GM19455 (cell line): Measurements from ENCODE around the gene GATA5.
"Not testable (repeated sequence)": the region's sequence is repeated elsewhere in the genome, so short reads cannot be mapped to it uniquely, and the experiment has no call there.

ENCODE experiments used
- ATAC-seq: cut with Tn5 transposase; IDR thresholded peaks from one replicate; pipeline ENCODE4 v1.9.1; 2021; ENCODE audit not compliant: unreplicated experiment

GATA5 gene

DNA sequence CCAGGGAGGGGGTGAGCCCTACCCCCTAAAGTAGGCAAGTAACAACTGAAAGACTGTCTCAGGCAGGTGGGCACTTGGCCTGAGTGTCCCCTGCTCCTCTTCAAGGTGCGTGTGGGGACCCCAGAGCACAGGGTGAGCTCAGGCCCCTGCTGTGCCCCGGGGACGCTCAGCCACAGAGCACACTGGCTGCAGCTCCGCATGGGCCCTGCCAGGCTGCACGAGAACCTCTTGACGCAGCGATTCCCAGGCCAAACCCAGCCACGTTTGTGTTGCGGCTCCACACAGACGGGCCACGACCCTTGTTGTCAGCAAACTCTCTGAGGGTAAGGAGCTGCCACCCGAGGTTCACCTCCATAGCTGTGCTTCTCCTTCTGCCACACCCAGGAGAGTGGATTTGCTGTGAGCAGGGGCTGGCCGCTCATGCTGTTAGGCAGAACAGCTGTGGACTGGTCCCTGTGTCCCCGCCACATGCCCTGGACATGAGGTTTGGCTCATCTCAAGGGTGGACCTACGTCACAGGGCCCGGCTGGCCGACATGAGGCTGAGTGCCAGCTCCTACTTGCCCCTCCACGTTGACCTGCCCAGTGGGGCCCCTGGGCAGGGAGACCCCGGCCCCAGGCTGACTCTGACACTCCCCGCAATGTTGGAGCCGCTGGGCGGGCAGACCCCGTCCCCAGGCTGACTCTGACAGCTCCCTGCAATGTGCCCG is 29.7 kb upstream of the GATA5 start:
- ATAC-seq, result no peak

DNA sequence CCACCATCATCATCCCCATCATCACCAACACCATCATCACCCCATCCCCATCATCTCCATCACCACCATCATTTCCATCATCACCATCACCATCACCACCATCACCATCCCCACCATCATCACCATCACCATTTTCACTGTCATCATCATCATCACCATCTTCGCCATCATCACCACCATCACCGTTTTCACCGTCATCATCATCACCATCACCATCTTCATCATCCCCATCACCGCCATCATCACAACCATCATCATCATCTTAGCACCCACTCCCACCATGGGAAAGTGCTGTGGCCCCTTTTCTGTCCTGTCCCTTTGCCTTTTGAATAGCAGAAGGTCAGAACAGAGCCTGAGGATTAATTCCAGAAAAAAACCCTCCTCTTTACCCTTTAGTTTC is 28.5 kb upstream of the GATA5 start:
- no peak for ATAC-seq

DNA sequence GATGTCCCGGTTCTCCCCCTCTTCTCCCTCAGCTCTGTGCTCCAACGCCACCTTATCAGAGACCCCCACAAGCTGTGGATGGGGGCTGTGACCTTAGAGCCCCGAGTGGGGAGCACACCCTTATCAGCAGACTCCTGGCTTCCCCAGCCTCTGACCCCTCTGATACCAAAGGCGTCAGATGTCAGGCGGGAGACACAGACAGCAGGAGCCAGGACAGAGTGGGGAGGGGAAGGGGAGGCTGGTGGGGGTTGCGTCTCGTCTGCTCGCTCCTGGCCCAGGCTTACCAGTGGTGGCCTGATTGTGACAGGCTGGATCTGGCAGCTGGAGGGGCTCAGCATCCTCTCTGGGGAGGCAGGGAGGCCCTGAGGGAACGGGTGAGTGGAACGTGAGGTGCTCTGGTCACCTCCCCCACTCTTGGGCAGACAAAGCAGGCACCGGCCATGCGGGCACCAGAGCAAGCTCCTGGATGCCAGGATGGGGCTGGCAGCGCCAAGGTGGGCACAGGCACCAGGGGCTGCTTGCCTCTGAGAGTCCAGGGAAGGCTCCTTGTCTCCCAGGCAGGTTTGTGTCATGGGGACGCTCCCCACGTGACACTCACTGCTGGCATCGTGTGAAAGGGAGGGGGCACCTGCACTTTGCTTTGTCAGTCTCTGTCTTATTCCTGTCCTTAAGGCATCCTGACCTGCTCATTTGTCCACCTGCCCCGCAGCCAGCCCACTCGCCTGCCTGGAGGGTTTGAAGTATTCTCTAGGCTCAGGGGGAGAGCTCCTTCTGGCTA is 27.8 kb upstream of the GATA5 start:
- no peak for ATAC-seq

DNA sequence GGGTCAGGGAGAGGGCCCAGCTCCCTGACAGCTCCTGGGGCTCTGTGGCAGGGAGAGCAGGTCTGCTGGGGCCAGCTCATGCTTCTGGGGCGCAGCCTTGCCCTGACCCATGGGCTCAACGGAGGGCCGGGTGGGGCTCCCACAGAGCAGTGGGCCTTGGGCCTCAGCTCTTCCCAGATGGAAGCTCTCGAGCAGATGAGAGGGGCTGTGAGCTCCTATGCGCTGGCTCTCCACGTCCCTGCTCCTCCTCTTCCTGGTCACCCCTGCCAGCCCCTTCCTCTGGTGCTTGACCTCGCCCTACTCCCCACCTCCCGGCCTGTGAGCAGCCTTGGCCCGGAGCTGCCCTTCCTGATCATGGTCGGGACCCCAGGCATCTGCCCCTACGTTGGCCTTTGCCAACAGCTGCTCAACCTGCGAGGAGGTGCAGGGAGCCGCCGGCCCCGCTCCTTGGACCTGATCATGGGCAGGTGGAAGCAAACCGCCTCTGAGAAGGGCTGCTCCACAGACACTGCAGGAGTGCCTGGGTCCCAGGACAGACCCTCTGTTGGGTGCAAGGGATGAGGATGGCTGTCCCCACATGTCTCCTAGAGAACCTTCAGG is 26.8 kb upstream of the GATA5 start:
- no peak for ATAC-seq

DNA sequence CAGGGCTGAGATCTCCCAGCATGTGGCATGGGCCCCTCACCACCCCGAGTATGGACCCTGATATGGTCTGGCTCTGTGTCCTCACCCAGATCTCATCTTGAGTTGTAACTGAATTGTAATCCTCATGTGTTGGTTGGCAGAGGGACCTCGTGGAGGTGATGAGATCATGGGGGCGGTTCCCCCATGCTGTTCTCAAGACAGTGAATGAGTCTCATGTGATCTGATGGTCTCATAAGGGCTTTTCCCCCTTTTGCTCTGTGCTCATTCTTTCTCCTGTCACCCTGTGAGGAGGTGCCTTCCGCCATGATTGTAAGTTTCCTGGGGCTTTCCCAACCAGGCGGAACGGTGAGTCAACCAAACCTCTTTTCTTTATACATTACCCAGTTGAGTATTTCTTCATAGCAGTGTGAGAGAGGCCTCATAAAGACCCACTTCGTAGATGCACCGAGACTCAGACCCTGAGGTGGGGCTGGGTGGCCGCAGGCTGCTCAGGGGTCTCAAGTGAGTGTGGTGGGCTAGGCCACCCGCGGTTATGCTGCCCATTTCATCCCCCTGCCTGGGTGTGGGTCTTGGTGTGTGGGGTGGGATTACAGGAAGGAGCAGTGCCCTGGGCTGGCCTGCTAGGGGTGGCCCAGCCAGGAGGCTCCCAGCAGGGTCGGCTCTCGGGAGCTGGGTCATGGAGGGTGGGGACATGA is 26.2 kb upstream of the GATA5 start:
- ATAC-seq, result no peak

DNA sequence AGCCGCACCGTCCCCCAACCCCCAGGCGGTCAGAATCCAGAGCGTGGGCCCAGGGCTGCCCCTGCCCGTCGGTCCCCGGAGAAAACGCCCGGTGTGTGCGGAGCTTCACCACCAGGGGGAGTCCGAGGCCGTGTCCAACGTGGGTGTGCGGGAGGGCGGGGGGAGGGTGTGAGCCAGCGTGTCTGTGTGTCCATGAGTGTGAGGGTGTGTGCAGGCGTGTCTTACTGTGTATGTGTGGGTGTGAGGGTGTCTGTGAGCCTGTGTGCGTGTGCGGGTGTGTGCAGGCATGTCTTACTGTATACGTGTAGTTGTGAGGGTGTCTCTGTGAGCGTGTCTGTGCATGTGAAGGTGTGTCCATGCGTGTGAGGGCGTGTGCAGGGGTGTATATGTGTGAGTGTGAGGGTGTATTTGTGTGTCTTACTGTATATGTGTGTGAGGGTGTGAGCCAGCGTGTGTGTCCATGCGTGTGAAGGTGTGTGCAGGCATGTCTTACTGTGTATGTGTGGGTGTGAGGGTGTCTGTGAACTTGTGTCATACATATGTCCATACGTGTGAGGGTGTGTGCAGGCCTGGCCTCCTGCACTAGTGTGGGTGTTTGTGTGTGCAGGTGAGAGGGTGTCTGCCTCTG is 24.6 kb upstream of the GATA5 start:
- ATAC-seq, result no peak

DNA sequence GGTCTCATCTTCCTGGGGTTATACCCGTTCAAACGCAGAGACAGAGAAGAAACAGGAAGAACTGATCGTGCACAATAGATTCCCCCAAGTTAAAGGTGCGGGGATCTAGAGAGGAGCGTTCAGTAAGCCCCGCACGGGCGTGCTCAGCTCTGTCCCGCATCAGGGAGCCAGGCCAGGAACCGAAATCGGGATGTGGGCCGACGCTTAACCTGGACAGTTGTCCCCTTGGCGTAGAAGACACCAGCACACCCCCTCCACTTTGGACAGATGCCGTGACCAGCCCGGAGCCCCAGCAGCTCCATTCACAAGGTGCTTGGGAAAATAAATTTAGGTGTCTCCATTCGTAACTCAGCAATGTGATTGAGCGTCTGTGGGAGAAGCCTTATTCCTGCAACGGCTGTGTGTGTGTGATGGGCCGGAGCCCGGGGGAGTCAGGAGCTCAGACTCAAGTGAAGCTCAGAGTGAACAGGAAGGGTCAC is 24.0 kb upstream of the GATA5 start:
- ATAC-seq, result no peak

DNA sequence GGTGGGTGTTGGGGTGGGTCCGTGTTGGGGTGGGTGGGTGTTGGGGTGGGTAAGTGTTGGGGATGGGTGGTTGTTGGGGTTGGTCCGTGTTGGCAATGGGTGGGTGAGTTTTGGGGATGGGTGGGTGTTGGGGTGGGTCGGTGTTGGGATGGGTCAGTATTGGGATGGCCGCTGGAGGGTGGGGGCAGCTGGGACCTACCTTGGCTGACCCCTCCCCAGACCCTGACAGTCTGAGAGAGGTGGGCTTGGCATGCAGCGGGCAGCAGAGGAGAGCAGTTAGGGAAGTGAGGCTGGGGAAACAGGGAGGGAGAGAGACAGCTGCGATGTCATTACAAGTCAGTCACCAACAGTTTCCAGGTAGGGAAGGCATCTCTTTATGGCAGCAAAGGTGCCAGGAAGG is 23.1 kb upstream of the GATA5 start:
- ATAC-seq, result no peak

DNA sequence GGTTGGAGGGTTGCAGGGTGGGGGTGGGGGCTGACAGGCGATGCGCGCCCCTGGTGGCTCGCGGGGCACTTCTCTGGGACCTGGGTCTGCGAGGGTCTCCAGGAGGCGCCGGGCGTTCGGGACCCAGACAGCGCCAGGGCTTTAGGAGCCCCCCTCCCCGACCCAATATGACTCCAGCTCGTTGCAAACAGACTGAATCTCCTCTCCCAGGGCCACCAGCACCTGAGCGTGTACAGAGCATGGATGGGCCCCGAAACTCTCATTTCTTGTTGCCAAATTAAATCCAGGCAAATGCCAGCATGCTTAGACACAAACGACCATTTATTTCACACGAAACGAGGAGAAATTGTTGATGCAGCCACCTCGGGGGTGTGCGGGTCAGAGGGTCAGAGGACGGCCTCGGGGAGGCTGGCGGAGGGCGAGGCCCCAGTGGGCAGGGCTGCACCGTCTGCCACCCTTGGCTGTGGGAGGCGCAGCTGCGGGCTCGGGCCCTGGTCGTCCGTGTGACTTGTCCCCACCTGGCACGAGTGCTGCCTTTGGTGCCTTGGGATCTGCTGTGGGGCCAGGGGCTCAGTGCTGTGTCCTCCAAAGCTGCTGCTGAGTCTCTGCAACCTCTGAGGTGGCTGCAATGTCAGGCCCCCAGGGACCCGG is 20.9 kb upstream of the GATA5 start:
- no peak for ATAC-seq

DNA sequence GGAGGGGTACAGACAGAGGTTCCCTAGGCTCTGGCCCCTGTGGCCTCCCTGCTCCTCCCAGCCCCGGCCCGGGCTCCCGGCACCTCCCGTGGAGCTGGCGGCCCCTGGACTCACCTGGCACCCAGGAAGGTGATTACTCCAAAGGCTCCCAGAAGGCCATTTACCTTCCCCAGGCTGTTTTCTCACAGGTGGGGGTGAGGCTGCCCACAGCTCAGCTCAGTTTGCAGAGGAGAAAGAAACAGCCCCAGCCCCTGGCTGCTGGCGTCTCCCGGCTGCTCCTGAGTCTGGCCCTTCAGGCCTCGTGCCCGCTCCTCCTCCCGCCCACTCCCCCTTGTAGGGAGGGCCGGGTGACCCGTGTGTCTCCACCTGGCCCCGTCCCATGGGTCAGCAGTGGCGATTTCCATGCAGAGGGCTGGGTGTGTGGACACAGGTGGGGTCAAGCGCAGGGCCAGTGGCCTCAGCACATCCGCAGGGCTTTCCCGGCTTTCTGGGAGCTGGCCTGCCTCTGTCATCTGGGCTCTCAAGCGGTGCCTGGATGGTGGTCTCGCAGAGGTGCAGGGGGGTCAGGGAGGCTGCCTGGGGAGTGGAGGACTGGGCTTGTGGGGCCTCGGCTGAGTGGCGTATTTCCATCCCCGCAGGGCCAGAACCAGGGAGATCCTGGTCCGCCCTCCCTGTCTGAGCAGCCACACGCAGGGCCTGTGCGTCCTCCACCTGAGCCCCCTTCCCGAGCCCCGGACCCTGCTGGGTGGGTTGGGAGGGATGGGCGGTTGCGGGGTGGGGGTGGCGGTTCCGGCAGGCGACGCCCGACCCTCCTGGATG is 20.2 kb upstream of the GATA5 start:
- ATAC-seq, result no peak

DNA sequence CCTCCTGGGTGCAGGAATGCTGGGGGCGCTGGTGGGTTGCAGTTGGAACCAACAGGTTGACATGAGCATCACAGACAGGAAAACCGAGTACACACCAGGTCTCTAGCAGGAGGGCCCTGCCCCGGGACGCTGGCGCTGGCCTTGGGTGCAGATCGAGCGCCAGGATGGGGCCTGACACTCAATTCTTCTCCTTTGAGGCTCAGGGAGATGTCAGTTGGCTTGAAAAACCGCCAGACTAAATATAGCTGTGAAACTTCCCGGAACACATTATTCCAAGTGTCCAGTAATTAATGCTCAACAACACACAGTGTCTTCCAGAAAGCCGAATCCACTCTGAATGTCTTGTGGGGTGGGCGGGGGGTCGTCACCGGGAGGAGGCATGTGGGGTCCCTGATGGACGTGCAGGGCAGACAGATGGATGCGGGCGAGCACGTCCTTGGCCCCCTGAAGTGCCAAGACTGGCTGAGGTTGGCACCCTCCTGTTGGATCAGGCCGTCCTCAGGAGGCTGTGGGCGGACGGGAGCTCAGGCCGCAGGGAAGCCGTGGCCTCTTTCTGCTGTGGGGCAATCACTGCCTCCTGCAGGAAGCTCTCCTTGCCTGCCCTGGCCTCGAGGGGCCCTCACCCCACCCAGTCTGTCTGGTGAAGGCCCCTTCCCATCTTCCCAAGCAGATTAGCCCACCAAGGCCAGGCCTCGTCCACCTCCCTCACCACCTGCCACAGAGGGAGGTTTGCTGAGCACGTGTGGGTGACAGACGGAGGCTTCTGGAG is 19.4 kb upstream of the GATA5 start:
- ATAC-seq, result no peak

DNA sequence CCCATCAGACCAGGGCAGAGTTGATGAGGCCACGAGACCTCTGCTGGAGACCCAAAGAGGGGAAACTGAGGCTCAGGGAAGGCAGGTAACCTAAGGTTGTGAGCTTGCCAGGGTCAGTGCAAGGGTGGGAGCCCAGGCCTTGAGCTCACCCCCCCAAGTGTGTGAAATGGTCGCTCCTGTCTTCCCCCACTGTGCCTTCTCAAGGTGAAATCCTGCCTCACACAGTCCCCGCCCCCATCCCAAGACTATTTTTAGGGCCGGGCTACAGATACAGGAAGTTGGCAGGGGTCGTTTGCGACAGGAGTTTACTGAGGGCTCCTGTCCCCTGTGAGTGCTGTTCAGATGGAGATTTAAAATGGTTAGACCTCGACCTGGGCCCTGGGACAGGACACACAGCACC is 18.7 kb upstream of the GATA5 start:
- ATAC-seq, result no peak

DNA sequence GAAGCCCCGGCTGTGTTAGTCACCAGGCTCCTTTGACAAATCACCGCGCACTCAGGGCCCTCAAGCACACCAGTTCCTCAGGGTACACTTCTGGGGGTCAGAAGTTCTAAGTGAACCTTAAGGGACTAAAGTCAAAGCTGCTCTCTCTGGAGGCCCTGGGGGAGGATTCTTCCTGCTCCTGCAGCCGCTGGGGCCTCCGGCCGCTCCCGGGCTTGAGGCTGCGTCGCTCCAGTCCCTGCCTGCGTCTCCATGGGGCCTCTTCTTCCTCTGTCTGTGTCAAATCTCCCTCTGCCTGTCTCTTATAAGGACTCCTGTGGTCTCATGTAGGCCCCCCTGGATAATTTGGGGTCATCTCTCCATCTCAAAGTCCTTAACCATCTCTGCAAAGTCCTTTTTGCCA is 18.1 kb upstream of the GATA5 start:
- no peak for ATAC-seq

DNA sequence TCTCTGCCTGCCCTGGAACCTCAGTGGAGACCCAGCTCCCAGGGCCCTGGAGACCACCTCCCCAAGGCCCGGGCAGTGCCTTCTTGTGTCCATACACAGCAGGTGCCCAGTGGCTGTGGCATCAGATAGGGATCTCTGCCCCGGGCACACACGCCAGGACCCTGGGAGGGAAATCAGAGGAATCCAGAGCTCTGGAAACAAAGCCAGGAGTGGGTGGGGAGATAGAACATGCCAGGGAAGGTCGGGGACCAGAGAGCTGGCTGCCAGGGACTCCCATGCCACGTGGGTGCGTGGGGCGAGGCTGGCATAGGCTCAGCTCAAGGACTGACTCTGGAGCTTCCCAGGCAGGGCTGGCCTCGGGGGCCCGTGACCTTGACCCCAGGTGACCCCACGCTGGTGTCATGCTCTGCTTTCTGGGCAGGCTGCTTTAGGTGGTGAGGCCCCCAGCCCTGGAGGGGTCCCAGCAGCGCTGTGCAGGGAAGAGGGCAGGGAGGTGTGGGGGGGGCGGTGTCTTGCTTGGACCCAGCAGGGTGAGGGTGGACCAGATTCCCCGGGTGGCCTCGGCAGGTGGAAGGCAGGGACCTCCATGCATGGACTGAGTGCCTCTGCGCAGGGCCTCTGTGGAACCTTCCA is 17.6 kb upstream of the GATA5 start:
- no peak for ATAC-seq

DNA sequence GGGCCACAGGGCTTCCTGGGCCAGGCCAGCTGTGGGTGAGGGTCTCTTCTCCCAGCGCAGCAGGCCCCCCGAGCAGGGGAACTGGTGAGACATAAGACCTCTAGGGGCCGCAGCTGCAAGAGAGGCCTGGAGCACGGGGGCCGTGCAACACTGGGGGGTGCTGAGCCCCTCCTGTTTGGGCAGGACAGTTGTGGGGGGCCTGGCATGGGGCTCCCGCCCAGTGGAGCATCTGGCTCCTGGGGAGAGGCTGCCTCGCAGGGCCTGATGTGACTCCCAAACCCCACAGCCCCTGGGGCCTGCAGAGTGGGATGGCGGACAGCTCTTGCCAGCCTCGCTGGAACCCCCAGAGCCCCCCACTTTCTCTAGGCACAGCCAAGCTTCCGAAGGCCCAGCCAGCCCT is 16.9 kb upstream of the GATA5 start:
- no peak for ATAC-seq

DNA sequence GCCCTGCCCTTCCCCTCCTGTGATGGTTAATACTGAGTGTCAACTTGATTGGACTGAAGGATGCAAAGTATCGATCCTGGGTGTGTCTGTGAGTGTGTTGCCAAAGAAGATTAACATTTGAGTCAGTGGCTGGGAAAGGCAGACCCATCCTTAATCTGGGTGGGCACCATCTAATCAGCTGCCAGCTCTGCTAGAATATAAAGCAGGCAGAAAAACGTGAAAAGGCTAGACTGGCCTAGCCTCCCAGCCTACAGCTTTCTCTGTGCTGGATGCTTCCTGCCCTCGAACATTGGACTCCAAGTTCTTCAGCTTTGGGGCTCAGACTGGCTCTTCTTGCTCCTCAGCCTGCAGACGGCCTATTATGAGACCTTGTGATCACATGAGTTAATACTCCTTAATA is 15.0 kb upstream of the GATA5 start:
- ATAC-seq, result not testable (repeated sequence)

DNA sequence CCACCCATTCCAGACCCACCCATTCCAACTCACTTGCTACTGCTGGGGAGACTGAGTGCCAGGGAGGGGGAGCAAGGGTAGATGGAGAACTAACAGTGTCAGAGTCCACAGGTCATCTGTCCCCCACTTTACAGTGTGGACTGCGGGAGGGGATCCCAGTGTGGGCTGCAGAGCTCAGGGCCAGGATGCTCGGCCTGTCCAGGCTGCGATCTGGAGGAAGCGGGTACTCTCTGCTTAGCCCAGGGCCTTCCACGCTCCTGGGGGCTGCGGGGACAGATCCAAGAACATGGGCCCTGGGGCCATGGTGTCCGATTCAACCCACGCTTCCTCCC is 14.1 kb upstream of the GATA5 start:
- no peak for ATAC-seq

DNA sequence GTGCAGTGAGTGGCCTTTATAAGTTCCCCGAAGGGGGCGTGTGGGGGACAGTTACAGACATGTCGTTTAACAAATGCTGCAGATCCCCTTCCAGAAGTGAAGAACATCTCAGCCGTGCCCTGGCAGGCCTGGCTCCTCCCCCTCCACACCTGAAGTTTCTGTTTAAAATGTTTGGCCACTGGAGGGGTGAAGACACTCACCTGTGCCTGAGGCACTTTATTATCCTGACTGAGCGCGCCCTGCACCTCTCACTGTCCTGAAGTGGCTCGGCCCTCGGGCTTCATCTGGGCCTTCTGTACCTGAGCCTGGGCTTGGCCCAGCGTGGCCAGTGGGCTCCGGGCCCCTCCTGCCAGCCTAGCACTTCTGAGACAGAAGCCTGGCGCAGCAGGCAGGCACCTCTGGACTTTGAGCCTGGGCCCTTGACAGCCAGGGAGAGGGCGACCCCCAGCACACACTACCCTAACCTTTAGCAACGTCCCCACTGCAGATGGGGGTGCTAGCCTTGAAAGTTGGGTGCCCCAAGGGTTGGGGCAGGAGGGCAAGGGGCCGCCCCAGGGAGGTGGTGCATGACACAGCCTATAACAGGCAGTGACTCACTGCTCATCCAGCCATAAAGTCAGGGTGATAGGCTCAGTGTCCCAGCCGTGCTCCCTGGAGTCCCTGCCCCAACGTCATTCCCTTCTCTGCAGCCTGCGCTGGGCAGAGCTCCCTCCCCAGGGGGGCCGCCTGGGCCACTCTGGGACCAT is 13.6 kb upstream of the GATA5 start:
- ATAC-seq, result no peak
